Measurements from ENCODE around the gene GLDC.

- TF ChIP-seq CTCF (IDR thresholded peaks at IDR 0.05), result no peak
- no peak for TF ChIP-seq POLR2A (IDR thresholded peaks at IDR 0.05)
Observed at GRCh38 chr9:6667633-6668280, 22.2 kb upstream of the GLDC start.

All from ovary (tissue), 3 donors.